ENCODE measurements around the gene SRD5A3. TPM values are rescaled to one million over a fixed set of nuclear protein-coding genes. Genes with fewer than 3 reads are reported as not detected.

The SRD5A3 gene
- total RNA-seq, 1 donor from 2014 or later = 74.2 TPM

DNA sequence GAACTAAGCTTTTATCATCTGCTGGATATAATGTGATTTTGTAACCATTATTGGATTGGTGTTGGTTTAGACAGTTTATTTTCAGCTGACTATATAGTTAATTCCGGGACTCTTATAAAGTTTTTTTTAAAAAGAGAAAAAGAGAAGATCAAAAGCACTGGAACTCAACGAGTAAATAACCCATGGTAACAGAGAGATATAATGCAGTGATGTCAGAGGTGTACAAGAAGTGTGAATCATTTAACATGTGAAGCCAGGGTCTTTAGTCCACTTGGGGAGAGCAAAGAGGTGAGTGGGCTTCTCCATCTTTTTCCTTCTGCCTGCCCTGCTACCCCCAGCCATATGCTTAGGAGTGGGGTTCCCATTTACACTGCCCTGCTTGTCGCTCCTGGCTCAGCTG lies 52.9 kb downstream of the SRD5A3 start:
- no peaks in the 10 kb centered on the region for H3K9me3 Mint-ChIP-seq (ENCODE audit: unreplicated experiment)
- H3K36me3 Mint-ChIP-seq (ENCODE audit: low read depth, unreplicated experiment) = peaks cover 48% of the 10 kb centered on the region
- peak overlapping the region; percentile 100 for H3K4me3 Mint-ChIP-seq (ENCODE audit: unreplicated experiment)
- H3K27me3 Mint-ChIP-seq (ENCODE audit: unreplicated experiment) = peaks cover 18% of the 10 kb centered on the region
- peak overlapping the region; percentile 55 for H3K27ac Mint-ChIP-seq (ENCODE audit: unreplicated experiment)
- peaks cover 51% of the 10 kb centered on the region for H3K4me1 Mint-ChIP-seq (ENCODE audit: unreplicated experiment)
- no peak for DNase-seq (ENCODE audit: low spot score)
- TF ChIP-seq, protein P1, sequence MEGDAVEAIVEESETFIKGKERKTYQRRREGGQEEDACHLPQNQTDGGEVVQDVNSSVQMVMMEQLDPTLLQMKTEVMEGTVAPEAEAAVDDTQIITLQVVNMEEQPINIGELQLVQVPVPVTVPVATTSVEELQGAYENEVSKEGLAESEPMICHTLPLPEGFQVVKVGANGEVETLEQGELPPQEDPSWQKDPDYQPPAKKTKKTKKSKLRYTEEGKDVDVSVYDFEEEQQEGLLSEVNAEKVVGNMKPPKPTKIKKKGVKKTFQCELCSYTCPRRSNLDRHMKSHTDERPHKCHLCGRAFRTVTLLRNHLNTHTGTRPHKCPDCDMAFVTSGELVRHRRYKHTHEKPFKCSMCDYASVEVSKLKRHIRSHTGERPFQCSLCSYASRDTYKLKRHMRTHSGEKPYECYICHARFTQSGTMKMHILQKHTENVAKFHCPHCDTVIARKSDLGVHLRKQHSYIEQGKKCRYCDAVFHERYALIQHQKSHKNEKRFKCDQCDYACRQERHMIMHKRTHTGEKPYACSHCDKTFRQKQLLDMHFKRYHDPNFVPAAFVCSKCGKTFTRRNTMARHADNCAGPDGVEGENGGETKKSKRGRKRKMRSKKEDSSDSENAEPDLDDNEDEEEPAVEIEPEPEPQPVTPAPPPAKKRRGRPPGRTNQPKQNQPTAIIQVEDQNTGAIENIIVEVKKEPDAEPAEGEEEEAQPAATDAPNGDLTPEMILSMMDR (IDR thresholded peaks at IDR 0.05; ENCODE audit: unreplicated experiment) = no peak

DNA sequence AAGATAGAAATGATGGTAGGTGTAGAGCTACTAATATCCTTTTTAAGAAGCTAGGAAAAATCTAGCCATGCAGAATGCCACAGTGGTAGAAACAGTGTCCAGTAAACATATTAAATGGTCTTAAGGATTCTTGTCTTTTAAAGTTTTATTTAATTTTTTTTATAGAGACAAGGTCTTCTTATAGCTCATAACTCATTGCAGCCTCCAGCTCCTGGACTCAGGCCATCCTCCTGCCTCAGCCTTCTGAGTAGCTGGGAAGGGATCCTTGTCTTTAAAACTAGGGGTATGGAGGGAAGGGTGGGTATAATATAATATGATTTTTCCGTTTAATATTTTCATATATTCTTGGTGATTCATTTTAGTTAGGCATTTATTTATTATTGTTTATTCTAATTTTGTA lies 53.5 kb downstream of the SRD5A3 start:
- H3K9me3 Mint-ChIP-seq (ENCODE audit: unreplicated experiment) = no peaks in the 10 kb centered on the region
- H3K4me1 Mint-ChIP-seq (ENCODE audit: unreplicated experiment) = peaks cover 48% of the 10 kb centered on the region
- H3K4me3 Mint-ChIP-seq (ENCODE audit: unreplicated experiment) = peak overlapping the region; percentile 100
- H3K27me3 Mint-ChIP-seq (ENCODE audit: unreplicated experiment) = peaks cover 17% of the 10 kb centered on the region
- TF ChIP-seq, protein P1 (IDR thresholded peaks at IDR 0.05; ENCODE audit: unreplicated experiment) = no peak
- no peak overlapping the region for H3K27ac Mint-ChIP-seq (ENCODE audit: unreplicated experiment)
- H3K36me3 Mint-ChIP-seq (ENCODE audit: low read depth, unreplicated experiment) = peaks cover 50% of the 10 kb centered on the region
- DNase-seq (ENCODE audit: low spot score) = no peak

DNA sequence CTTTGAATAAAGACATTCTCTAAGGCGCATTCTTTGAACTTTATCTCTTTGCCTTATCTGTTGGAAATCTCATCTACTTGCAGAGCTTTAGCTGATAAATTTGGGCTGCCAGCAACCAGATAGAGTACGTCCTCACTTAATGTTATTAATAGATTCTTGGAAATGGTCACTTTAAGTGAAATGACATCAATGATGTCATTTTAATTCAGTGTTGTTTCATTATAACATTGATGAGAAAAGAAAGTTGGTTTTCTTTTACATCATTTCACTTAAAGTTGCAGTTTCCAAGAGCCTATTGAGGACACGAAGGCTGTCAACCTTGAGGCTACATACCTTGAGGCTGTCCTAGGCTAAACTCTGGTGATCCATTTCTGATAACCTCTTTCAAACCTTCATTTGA lies 59.0 kb downstream of the SRD5A3 start:
- Mint-ChIP-seq H3K27ac (ENCODE audit: unreplicated experiment) (peak overlapping the region; percentile 55), H3K4me1 (ENCODE audit: unreplicated experiment) (peaks cover 45% of the 10 kb centered on the region), H3K27me3 (ENCODE audit: unreplicated experiment) (peaks cover 3% of the 10 kb centered on the region), H3K4me3 (ENCODE audit: unreplicated experiment) (peak overlapping the region; percentile 86), H3K36me3 (ENCODE audit: low read depth, unreplicated experiment) (peaks cover 34% of the 10 kb centered on the region), H3K9me3 (ENCODE audit: unreplicated experiment) (no peaks in the 10 kb centered on the region)
- TF ChIP-seq, protein P1 (IDR thresholded peaks at IDR 0.05; ENCODE audit: unreplicated experiment) = no peak
- no peak for DNase-seq (ENCODE audit: low spot score)

DNA sequence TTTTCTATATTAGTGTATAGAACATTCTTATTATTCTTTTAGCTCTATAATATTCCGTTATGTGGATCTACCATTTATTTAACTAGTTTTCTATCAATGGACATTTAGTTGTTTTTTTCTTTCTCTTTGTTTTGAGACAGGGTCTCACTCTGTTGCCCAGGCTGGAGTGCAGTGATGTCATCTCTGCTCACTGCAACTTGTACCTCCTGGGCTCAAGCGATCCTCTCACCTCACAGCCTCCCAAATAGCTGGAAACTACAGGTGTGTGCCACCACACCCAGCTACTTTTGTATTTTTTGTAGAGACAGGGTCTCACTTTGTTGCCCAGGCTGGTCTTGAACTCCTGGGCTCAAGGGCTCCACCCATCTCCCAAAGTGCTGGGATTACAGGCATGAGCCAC lies 60.5 kb downstream of the SRD5A3 start:
- peaks cover 3% of the 10 kb centered on the region for H3K27me3 Mint-ChIP-seq (ENCODE audit: unreplicated experiment)
- no peak overlapping the region for H3K27ac Mint-ChIP-seq (ENCODE audit: unreplicated experiment)
- no peak overlapping the region for H3K4me3 Mint-ChIP-seq (ENCODE audit: unreplicated experiment)
- peaks cover 36% of the 10 kb centered on the region for H3K4me1 Mint-ChIP-seq (ENCODE audit: unreplicated experiment)
- no peak for DNase-seq (ENCODE audit: low spot score)
- TF ChIP-seq, protein P1 (IDR thresholded peaks at IDR 0.05; ENCODE audit: unreplicated experiment) = no peak
- no peaks in the 10 kb centered on the region for H3K9me3 Mint-ChIP-seq (ENCODE audit: unreplicated experiment)
- H3K36me3 Mint-ChIP-seq (ENCODE audit: low read depth, unreplicated experiment) = peaks cover 26% of the 10 kb centered on the region

DNA sequence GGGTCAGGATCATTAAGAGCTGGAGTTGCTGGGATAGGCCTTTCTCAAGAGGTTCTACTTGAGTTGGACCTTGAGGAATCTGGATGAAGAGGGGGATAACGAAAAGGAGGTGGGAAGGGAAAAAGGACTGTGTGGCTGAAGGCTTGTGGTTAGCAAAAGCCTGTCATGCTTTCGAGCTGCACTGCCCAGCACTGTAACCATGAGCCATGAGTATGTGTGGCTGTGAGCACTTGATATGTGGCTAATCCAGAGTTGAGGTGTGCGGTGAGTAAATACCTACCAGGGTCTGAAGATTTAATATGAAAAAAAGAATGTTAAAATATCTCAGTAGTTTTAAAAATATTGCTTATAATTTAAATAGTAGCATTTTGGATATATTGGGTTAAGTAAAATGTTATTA lies 61.1 kb downstream of the SRD5A3 start:
- Mint-ChIP-seq H3K27me3 (ENCODE audit: unreplicated experiment) (peaks cover 3% of the 10 kb centered on the region), H3K9me3 (ENCODE audit: unreplicated experiment) (no peaks in the 10 kb centered on the region), H3K27ac (ENCODE audit: unreplicated experiment) (no peak overlapping the region), H3K4me3 (ENCODE audit: unreplicated experiment) (no peak overlapping the region), H3K4me1 (ENCODE audit: unreplicated experiment) (peaks cover 36% of the 10 kb centered on the region), H3K36me3 (ENCODE audit: low read depth, unreplicated experiment) (peaks cover 26% of the 10 kb centered on the region)
- TF ChIP-seq, protein P1 (IDR thresholded peaks at IDR 0.05; ENCODE audit: unreplicated experiment) = no peak
- no peak for DNase-seq (ENCODE audit: low spot score)

All from endothelial cell (in vitro differentiated cells).